ENCODE data around the gene CBX8. TPM values are rescaled to one million over a fixed set of nuclear protein-coding genes. Genes with fewer than 3 reads are reported as not detected.

The CBX8 gene
- total and polyA plus RNA-seq, 2 experiments from 2014 or later = 6.5 to 8.6 TPM

- no peak for DNase-seq (ENCODE audit: low spot score)
- Histone ChIP-seq H3K27me3 (peaks cover 57% of the 10 kb centered on the region), H3K9me3 (ENCODE audit: low read depth) (no peaks in the 10 kb centered on the region), H4K20me1 (ENCODE audit: insufficient read depth, poor library complexity, severe bottlenecking) (peaks cover 3% of the 10 kb centered on the region), H3K4me2 (peak overlapping the region; percentile 92), H3K27ac (peak overlapping the region; percentile 77), H3K4me1 (ENCODE audit: insufficient read depth) (peaks cover 49% of the 10 kb centered on the region), H3K4me3 (no peak overlapping the region), H3K9me2 (replicated peaks; ENCODE audit: insufficient read depth) (no peaks in the 10 kb centered on the region), H3K36me3 (replicated peaks; ENCODE audit: insufficient read depth, low read depth) (no peaks in the 10 kb centered on the region), H3K79me2 (peaks cover 21% of the 10 kb centered on the region), H2AFZ (no peak overlapping the region)
- 71% methylated on average over 43 of the region's 47 CpGs for WGBS (ENCODE audit: low lambda C conversion rate, missing lambda C conversion rate)
- TF ChIP-seq EZH2 (IDR thresholded peaks at IDR 0.05; ENCODE audit: borderline replicate concordance) (no peak), EZH2phosphoT487 (IDR thresholded peaks at IDR 0.05; ENCODE audit: low read depth, severe bottlenecking, unreplicated experiment) (no peak), CTCF (IDR thresholded peaks at IDR 0.05; ENCODE audit: poor library complexity) (no peak)
Observed at GRCh38 chr17:79794659-79795511, 2.0 kb downstream of the CBX8 start.

GRCh38 chr17:79793924-79794304, 3.0 kb downstream of the CBX8 start:
- Histone ChIP-seq H2AFZ (no peak overlapping the region), H4K20me1 (ENCODE audit: insufficient read depth, poor library complexity, severe bottlenecking) (peaks cover 3% of the 10 kb centered on the region), H3K4me1 (ENCODE audit: insufficient read depth) (peaks cover 55% of the 10 kb centered on the region), H3K4me2 (peak overlapping the region; percentile 83), H3K9me3 (ENCODE audit: low read depth) (no peaks in the 10 kb centered on the region), H3K27me3 (peaks cover 57% of the 10 kb centered on the region), H3K9me2 (replicated peaks; ENCODE audit: insufficient read depth) (no peaks in the 10 kb centered on the region), H3K4me3 (no peak overlapping the region), H3K36me3 (replicated peaks; ENCODE audit: insufficient read depth, low read depth) (no peaks in the 10 kb centered on the region), H3K79me2 (peaks cover 21% of the 10 kb centered on the region), H3K27ac (peak overlapping the region; percentile 77)
- 42% methylated on average over 3 of the region's 3 CpGs for WGBS (ENCODE audit: low lambda C conversion rate, missing lambda C conversion rate)
- TF ChIP-seq EZH2 (IDR thresholded peaks at IDR 0.05; ENCODE audit: borderline replicate concordance) (no peak), CTCF (IDR thresholded peaks at IDR 0.05; ENCODE audit: poor library complexity) (no peak), EZH2phosphoT487 (IDR thresholded peaks at IDR 0.05; ENCODE audit: low read depth, severe bottlenecking, unreplicated experiment) (no peak)
- peak; percentile 65 for DNase-seq (ENCODE audit: low spot score)

GRCh38 chr17:79792984-79793923, 3.6 kb downstream of the CBX8 start:
- H3K4me3 ChIP-seq = no peak overlapping the region
- peak; percentile 76 for DNase-seq (ENCODE audit: low spot score)

More at GRCh38 chr17:79792984-79793923, 3.6 kb downstream of the CBX8 start:
- Histone ChIP-seq H3K27ac (peak overlapping the region; percentile 77), H3K36me3 (replicated peaks; ENCODE audit: insufficient read depth, low read depth) (no peaks in the 10 kb centered on the region), H3K79me2 (peaks cover 21% of the 10 kb centered on the region), H3K9me2 (replicated peaks; ENCODE audit: insufficient read depth) (no peaks in the 10 kb centered on the region), H4K20me1 (ENCODE audit: insufficient read depth, poor library complexity, severe bottlenecking) (peaks cover 3% of the 10 kb centered on the region), H3K4me1 (ENCODE audit: insufficient read depth) (peaks cover 49% of the 10 kb centered on the region), H2AFZ (peak overlapping the region; percentile 36), H3K4me2 (peak overlapping the region; percentile 83), H3K27me3 (peaks cover 57% of the 10 kb centered on the region), H3K9me3 (ENCODE audit: low read depth) (no peaks in the 10 kb centered on the region)
- WGBS (ENCODE audit: low lambda C conversion rate, missing lambda C conversion rate) = 12% methylated on average over 41 of the region's 63 CpGs
- TF ChIP-seq CTCF (IDR thresholded peaks at IDR 0.05; ENCODE audit: poor library complexity) = no peak
- TF ChIP-seq EZH2 (IDR thresholded peaks at IDR 0.05; ENCODE audit: borderline replicate concordance) = peak; percentile 23
- TF ChIP-seq EZH2phosphoT487 (IDR thresholded peaks at IDR 0.05; ENCODE audit: low read depth, severe bottlenecking, unreplicated experiment) = peak; percentile 58
